Ureter (tissue), 1 donor: Measurements from ENCODE around the gene RIN1. TPM values are rescaled to one million over a fixed set of nuclear protein-coding genes. Genes with fewer than 3 reads are reported as not detected.
"Not testable (repeated sequence)": the region's sequence is repeated elsewhere in the genome, so short reads cannot be mapped to it uniquely, and the experiment has no call there.

ENCODE experiments used
- DNase-seq: peaks from one replicate; pipeline ENCODE4 v3.0.0-alpha.2; 2020; ENCODE audit warnings: low spot score
- total RNA-seq: library from RNA; stranded (reverse); gene quantifications from one replicate; pipeline ENCODE4 v1.2.4, GENCODE V29; 2023
- donor health status: DM: yes; HTN: yes; CAD: no.

Gene RIN1
- total RNA-seq, 1 donor from 2014 or later: 16.7 TPM

- not testable (repeated sequence) for DNase-seq
Observed at GRCh38 chr11:66320289-66320688, 15.9 kb downstream of the RIN1 start.

DNA sequence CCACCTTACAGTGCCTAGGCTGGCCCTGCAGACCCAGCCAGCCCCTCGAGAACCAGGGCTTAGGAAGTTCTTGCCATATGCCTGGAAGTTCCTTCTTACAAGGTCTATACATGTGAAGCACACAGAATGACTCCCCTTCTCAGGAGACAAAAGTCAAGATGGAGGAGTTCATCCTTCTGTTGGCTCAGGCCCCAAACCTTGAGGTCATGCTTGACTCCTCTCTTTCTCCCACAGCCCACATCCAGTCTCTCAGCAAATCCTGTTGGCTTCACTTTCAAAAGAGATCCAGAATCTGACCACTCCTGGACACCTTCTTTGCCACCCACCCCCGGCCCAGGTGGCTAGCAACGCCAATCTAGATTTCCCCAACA, 17.6 kb downstream of the RIN1 start:
- no peak for DNase-seq

DNA sequence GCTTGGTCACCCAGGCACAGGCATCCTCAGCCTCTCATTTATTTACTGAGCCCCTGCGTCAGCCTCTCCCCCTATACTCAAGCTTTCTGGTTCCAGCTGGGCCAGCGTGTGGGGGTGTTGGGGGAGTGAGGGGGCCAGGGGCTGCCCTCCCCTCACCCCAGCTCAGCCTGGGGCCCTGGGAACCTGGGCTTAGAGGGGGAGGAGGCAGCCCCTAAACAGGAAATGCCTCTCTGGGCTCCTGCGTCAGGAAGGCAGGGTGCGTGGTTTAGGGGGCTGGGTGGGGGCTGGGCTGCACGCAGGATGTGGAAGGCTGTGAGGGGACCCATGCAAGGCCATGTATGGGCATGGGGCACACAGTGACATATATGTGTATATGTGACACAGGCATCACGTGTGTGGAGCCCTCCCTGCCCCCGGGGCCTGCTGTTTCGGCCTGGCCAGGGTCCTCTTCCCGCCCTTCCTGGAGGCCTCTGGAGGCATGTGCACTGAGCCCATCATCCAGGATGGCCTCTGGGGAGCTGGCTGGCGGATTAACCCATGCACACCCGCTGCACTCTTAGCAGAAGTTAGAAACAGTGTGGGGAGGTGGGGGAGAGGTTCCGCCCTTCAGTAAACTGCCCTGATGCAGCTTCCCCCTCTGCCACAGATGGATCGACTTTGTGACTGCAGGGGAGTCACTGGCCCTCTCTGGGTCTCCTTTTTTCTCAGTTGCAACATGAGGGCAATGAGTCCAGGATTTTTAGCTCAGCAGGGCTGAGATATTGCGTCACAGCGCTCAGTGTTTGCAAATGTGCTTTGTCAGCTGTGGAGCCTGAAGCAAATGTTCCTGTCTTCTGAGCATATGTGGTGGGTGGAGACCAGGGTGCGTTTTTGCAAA, 18.3 kb downstream of the RIN1 start:
- no peak for DNase-seq

DNA sequence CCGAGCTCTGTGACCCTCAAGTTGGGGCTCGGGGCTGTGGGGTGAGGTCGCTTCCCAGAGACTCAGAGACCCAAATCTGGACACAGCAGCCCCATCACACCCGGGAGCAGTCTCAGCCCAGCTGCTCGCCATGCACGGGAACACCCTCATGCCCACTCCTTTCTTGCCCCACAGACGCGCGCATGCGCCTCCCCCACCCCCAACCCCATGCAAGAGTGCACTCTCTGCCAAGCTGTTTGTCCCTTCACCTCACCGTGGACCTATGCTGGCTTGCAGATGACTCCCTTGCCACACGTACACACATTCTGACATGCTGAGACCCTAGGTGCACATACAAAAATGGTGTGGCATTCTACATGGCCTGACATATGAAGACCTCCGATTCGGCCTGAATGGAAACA, 18.9 kb downstream of the RIN1 start:
- peak; percentile 72 for DNase-seq

GRCh38 chr11:66316849-66317251, 19.4 kb downstream of the RIN1 start, which contains the start of gene CD248:
Gene CD248, minus strand, starts transcription at chr11:66317044. Its CDS starts 17 bp downstream, at chr11:66317027.
- DNase-seq: peak; percentile 78

GRCh38 chr11:66315921-66316811, 20.1 kb downstream of the RIN1 start:
- no peak for DNase-seq

- no peak for DNase-seq
Observed at GRCh38 chr11:66315498-66315885, 20.7 kb downstream of the RIN1 start.

GRCh38 chr11:66314561-66315497, 21.4 kb downstream of the RIN1 start:
- DNase-seq: no peak

- no peak for DNase-seq
Observed at GRCh38 chr11:66314186-66314501, 22.1 kb downstream of the RIN1 start.

DNA sequence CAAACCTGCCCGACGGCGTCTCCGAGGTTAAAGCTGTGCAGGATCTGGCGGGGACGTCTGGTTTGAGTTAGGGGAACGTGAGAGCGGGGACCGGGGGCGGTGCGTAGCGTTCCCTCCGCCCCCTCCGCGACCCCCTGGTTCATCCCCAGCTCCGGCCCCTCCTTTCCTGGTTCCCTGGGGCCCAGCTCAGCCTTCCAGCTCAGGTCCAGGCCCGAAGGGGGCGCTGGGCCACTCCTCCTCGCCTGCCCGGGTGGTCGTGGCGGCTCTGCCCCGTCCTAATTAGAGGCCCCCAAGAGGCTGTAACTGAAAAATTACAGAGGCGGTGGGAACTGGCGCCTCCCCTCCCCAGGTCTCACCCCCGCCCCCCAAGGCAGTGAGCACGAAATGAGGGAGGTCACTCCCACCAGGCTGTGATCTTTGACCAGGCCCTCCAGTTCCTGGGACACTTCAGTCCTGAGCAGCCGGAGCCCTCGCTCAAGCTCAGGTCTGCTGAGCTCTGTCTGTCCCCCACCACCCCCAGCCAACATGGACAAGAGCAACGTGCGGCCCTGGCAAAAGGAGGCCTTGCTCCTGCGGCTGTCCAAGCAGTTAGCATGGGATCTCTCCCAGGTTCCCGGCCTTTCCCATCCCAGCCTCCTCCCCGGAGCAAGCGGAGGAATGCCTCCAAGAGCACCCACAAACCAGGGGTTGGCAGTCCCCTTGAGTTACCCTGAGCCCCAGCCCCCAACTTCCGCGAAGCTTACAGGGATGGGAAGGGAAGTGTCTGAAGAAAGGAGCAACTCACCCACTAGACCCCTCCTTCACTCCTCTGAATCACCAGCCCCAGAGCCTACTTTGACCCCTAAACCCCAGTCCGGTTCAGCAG, 22.7 kb downstream of the RIN1 start:
- DNase-seq: no peak

- peak; percentile 99 for DNase-seq
Observed at GRCh38 chr11:66312549-66313320, 23.5 kb downstream of the RIN1 start.

DNA sequence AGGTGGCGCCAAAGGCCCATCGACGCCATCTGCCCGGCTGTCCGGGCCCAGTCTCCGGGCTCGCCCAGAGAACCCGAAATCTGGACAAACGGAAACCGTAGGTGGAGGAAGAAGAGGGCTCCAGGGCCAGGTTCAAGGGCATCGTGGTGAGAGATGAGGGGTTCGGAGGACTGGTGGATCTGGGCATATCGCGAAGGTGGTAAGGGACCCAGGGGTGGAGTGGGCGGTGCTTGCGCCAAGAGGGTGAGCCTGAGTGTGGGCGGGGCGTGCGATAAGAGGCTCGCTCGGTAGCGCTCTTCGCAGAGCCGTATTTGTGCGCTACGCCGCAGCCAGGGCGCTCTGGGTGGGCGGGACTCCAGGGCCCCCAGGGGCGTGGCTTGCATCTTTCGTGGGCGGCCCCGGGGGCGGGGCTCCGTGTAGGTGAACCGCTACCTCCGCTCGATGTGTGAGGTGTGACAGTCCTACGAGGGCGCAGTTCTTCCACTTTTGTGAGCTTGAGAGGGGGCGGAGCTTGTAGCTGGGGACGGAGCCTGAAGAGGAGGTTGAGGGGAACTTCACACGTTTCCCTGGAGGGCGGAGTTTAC, 24.2 kb downstream of the RIN1 start:
- DNase-seq: peak; percentile 90

- DNase-seq: no peak
Observed at GRCh38 chr11:66311470-66311964, 24.7 kb downstream of the RIN1 start.

- not testable (repeated sequence) for DNase-seq
Observed at GRCh38 chr11:66310803-66311440, 25.3 kb downstream of the RIN1 start.

GRCh38 chr11:66310324-66310723, 25.9 kb downstream of the RIN1 start:
- DNase-seq: no peak

DNA sequence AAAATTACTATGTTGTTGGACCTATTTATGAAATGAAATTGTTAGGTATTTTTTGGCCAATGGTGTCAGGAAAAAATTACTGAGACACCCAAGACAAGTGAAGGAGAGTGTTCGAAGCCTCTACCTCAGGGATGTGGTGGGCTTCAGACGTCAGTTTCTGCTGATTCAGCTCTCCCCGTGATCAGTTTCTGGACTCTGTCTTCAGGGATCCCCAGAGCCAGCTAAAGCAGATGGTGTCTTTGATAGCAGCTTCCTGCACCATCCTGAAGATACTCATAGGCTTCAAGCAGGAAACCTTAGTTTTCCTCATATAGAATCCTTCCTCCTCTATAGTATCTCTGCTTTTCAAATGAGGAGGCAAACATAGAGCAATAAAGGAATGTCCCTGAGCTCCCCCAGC, 26.8 kb downstream of the RIN1 start:
- no peak for DNase-seq

- DNase-seq: no peak
Observed at GRCh38 chr11:66302656-66303055, 33.6 kb downstream of the RIN1 start.

- no peak for DNase-seq
Observed at GRCh38 chr11:66299186-66299585, 37.0 kb downstream of the RIN1 start.

DNA sequence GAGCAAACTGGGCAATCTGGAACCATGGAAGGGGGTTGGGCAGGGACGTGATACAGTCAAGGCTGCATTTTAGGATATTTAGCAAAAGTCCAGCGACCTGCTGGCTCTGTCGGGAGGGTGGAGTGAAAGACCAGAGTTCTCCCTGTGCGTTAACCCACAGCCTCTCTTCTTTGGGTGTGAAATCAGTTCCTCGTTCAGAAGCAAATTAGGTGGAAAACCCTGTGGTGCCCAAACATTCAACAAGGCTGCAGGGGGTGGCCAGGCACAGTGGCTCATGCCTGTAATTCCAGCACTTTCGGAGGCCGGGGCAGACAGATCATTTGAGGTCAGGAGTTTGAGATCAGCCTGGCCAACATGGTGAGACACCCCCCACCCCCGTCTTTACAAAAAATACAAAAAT, 38.6 kb downstream of the RIN1 start:
- DNase-seq: no peak
